Esophagus mucosa (tissue), 1 donor: ENCODE data around the gene PLIN3. TPM values are rescaled to one million over a fixed set of nuclear protein-coding genes. Genes with fewer than 3 reads are reported as not detected.
"Not testable (repeated sequence)": the region's sequence is repeated elsewhere in the genome, so short reads cannot be mapped to it uniquely, and the experiment has no call there.

Experiments used
- ATAC-seq: fragments of 200-7000 bp; cut with Tn5 transposase; one replicate; pipeline ENCODE4 v1.9.1; 2020
- total RNA-seq: library from RNA; stranded (reverse); gene quantifications from one replicate; pipeline ENCODE4 v1.2.4, GENCODE V29; 2023
- donor health status: DM: yes; HTN: yes; CAD: no.

Gene PLIN3
- total RNA-seq, 1 donor from 2014 or later: 152 TPM

- no peak for ATAC-seq
Observed at GRCh38 chr19:4806384-4806783, 61.1 kb downstream of the PLIN3 start.

- not testable (repeated sequence) for ATAC-seq
Observed at GRCh38 chr19:4805140-4805539, 62.3 kb downstream of the PLIN3 start.

DNA sequence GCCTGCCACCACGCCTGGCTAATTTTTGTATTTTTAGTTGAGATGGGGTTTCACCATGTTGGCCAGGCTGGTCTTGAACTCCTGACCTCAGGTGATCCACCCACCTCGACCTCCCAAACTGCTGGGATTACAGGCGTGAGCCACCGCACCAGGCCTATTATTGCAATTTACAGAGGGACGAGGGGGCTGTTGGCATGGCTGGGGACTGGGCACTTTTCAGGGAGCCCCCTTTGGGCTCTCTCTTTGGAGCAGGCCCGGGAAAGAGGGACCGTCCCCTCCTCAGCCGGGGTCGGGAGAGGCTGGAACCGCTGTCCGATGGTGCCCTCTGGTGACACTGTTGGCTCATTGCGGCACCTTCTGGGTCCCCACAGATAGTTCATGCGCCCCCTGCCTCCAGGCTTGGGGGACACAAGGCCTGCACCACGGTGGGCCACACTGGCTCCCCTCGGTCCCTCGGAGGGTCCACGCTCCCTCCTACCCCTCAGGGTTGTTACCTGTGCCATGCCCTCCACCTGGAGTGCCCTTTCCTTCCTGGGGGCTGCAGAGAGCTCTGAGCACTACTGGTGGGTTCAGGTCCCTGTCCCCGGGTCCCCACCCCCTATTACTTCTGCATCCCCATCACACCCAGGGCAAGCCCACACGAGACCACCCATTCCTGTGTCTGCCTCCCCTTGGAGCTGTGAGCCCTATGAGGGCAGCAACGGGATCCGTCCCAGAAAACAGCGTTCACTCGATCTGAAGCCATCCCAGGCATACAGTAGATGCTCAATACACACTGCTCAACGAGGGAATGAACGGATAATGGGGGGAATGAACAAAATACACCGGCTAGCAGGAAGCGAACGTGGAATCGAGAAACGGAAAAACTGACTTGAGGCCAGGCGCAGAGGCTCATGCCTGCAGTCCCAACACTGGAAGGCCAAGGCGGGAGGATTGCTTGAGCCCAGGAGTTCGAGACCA, 63.5 kb downstream of the PLIN3 start:
- ATAC-seq: peak; percentile 9

DNA sequence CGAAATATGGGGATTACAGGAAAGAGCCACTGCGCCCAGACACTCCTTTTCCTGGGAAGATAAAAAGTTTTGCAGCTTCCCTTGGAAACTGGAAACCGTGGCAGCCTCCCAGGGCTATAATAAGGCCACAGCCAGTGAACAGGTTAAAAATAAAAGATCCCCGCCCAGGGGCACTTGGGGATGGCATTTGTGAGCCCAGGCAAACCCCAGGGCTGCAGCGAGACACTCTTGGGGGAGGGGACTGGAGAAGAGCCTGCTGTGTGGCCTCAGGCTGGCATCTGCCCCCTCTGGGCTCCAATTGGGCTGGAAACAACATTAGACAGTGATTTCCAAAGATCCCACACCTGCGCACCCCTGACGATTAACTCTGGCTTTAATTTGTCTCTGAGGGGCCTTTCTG, 64.8 kb downstream of the PLIN3 start:
- ATAC-seq: no peak

DNA sequence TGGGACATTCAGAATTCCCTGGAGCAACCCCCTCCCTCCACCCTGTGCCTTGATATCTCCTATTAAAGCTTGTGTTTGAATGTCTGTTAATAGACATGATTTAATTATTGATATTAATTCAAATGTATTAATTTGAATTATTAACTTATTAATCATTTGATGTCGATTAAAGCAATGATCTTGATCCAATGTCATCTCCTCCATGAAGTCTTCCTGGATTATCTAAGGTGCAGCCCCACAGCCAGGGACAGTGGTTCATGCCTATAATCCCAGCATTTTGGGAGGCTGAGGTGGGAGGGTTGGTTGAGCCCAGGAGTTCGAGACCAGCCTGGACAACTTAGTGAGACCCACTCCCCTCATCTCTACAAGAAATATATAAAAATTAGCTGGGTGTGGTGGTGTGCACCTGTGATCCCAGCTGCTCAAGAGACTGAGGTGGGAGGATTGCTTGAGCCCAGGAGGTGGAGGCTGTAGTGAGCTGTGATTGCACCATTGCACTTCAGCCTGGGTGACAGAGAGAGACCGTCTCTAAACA, 66.3 kb downstream of the PLIN3 start:
- ATAC-seq: no peak

GRCh38 chr19:4800591-4801081, 66.8 kb downstream of the PLIN3 start:
- ATAC-seq: peak; percentile 96

DNA sequence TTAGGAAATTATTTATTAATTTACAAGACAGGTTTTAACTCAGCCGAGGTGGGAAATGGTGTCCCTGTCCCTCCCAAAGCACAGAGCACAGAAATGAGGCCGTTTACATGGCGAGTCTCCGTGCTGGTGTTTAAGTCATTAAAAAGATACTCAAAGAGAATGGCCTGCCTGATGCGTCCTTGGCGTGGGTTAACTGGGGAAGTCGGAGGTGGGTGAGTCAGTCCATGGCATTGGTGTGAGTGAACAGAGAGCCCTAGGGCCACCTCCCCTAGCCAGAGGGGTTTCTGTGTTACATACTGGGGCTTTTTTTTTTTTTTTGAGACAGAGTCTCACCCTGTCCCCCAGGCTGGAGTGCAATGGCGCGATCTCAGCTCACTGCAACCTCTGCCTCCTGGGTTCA, 72.1 kb downstream of the PLIN3 start:
- no peak for ATAC-seq

DNA sequence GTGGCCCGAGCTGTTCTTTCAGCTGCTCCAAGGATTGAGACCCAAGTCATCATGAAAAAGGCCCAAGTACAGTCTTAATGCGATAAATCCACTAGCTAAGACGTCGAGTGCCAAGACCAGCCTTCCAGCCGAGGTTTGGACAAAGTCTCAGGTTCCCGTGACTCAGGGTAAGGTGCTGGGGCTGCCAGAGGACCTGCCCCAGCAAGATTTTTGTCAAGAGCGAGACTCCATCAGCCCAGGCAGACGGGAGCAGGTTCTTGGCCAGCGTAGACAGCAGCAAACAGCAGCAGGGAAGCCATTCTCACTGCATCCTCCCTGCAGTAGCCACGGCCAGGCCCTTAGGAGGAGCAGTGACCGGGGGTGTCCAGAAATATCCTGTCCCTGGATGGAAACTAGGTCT, 72.5 kb downstream of the PLIN3 start:
- ATAC-seq: no peak

- not testable (repeated sequence) for ATAC-seq
Observed at GRCh38 chr19:4793278-4793677, 74.2 kb downstream of the PLIN3 start.

- ATAC-seq: not testable (repeated sequence)
Observed at GRCh38 chr19:4792866-4793195, 74.6 kb downstream of the PLIN3 start.

DNA sequence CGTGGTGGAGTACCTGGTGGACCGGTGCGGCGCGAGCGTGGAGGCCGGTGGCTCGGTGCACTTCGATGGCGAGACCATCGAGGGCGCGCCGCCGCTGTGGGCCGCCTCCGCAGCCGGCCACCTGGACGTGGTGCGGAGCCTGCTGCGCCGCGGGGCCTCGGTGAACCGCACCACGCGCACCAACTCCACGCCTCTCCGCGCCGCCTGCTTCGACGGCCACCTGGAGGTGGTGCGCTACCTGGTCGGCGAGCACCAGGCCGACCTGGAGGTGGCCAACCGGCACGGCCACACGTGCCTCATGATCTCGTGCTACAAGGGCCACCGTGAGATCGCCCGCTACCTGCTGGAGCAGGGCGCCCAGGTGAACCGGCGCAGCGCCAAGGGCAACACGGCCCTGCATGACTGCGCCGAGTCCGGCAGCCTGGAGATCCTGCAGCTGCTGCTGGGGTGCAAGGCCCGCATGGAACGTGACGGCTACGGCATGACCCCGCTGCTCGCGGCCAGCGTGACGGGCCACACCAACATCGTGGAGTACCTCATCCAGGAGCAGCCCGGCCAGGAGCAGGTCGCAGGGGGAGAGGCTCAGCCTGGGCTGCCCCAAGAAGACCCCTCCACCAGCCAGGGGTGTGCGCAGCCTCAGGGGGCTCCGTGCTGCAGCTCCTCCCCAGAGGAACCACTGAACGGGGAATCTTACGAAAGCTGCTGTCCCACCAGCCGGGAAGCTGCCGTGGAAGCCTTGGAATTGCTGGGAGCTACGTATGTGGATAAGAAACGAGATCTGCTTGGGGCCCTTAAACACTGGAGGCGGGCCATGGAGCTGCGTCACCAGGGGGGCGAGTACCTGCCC, 75.2 kb downstream of the PLIN3 start:
- ATAC-seq: not testable (repeated sequence)

GRCh38 chr19:4791183-4792018, 76.1 kb downstream of the PLIN3 start, which contains the start of gene FEM1A:
Gene FEM1A (plus strand): TSS chr19:4791734. CDS start chr19:4791855, 121 bp downstream.
- peak; percentile 99 for ATAC-seq

Other genes starting within 250 kb of the PLIN3 start
- gene TNFAIP8L1, start 228.2 kb downstream of the PLIN3 start, total RNA-seq: 8.1 TPM
- 42.0 TPM for gene MYDGF, start 197.3 kb downstream of the PLIN3 start, total RNA-seq
- 28.0 TPM for gene DPP9, start 143.8 kb downstream of the PLIN3 start, total RNA-seq
- 9.3 TPM for gene FEM1A, start 75.9 kb downstream of the PLIN3 start, total RNA-seq
- 24.4 TPM for gene TICAM1, start 36.0 kb downstream of the PLIN3 start, total RNA-seq
- gene ARRDC5, start 35.2 kb upstream of the PLIN3 start, total RNA-seq: not detected
- gene UHRF1, start 41.8 kb upstream of the PLIN3 start, total RNA-seq: 13.5 TPM
- gene KDM4B, start 101.4 kb upstream of the PLIN3 start, total RNA-seq: 22.4 TPM